Calu3 (cell line): ENCODE results near the gene MTARC2. TPM values are rescaled to one million over a fixed set of nuclear protein-coding genes. Genes with fewer than 3 reads are reported as not detected.
"Not testable (repeated sequence)": the region's sequence is repeated elsewhere in the genome, so short reads cannot be mapped to it uniquely, and the experiment has no call there.

Experiments
- BruUV-seq: library from RNA; stranded (reverse); fragments of 400-500 nt; replicated peaks from 2 replicates; lab custom pipeline; 2021; lab: Mats Ljungman, UMichigan
- CTCF ChIA-PET: fragments of 300-600 bp; sonication (Branson Sonifier 250); formaldehyde crosslinking; loops from one replicate; lab custom pipeline; 2022; ENCODE audit warnings: antibody characterized with exemption; lab: Charles Lee
- DNase-seq: peaks from one replicate; pipeline ENCODE4 v3.0.0; 2022
- H3K27ac Mint-ChIP-seq: one replicate; pipeline ENCODE4 v1.8.0; 2022; ENCODE audit warnings: mixed read lengths; ENCODE audit not compliant: unreplicated experiment
- H3K27me3 Mint-ChIP-seq: one replicate; pipeline ENCODE4 v1.8.0; 2022; ENCODE audit warnings: mixed read lengths; ENCODE audit not compliant: unreplicated experiment
- H3K36me3 Mint-ChIP-seq: one replicate; pipeline ENCODE4 v1.8.0; 2022; ENCODE audit warnings: mild to moderate bottlenecking, moderate library complexity, mixed read lengths; ENCODE audit not compliant: insufficient read depth, unreplicated experiment
- H3K4me1 Mint-ChIP-seq: one replicate; pipeline ENCODE4 v1.8.0; 2022; ENCODE audit warnings: mild to moderate bottlenecking, low read depth, mixed read lengths; ENCODE audit not compliant: unreplicated experiment
- H3K4me3 Mint-ChIP-seq: one replicate; pipeline ENCODE4 v1.8.0; 2022; ENCODE audit warnings: mild to moderate bottlenecking, low read depth, moderate library complexity, mixed read lengths; ENCODE audit not compliant: unreplicated experiment
- H3K9me3 Mint-ChIP-seq: one replicate; pipeline ENCODE4 v1.8.0; 2022; ENCODE audit warnings: low read depth, mixed read lengths; ENCODE audit not compliant: unreplicated experiment
- intact Hi-C: fragments of 100-400 bp; cut with micrococcal nuclease; formaldehyde crosslinking; loops from one replicate; pipeline ENCODE4 v1.10.0; 2022; ENCODE audit not compliant: unreplicated experiment
- total RNA-seq: library from RNA; stranded (reverse); gene quantifications from 2 replicates; pipeline ENCODE4 v1.2.3, GENCODE V29; 2022
- TF ChIP-seq, protein P1 (sequence below): fragments of 200-600 bp; IDR thresholded peaks from one replicate; pipeline ENCODE4 v1.8.0; 2022; ENCODE audit warnings: antibody characterized with exemption; ENCODE audit not compliant: unreplicated experiment

The MTARC2 gene
- total RNA-seq, 1 experiment from 2014 or later: 16.4 TPM

DNA sequence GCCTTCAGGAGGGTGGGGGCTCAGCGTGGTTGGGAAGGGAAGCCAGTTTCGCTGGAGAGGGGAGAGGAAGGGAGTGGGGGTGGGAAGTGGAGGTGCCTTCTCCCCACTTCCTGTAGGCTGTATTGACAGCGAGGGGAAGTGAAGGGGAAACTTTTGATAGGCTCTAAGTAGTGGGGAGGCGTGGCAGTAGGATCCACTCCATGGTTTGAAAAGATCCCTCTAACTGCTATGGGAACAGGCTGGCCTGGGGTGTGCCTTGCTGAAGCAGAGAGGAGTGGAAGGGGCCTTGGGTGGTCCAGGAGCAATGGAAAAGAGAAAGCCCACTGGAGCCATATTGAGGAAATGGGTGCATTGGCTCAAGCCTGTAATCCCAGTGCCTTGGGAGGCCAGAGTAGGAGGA, 37.8 kb upstream of the MTARC2 start:
- H3K27ac Mint-ChIP-seq: no peak overlapping the region
- no peak overlapping the region for H3K4me3 Mint-ChIP-seq
- no TSS peak for BruUV-seq
- CTCF ChIA-PET: no interaction called here
- TF ChIP-seq, protein P1, sequence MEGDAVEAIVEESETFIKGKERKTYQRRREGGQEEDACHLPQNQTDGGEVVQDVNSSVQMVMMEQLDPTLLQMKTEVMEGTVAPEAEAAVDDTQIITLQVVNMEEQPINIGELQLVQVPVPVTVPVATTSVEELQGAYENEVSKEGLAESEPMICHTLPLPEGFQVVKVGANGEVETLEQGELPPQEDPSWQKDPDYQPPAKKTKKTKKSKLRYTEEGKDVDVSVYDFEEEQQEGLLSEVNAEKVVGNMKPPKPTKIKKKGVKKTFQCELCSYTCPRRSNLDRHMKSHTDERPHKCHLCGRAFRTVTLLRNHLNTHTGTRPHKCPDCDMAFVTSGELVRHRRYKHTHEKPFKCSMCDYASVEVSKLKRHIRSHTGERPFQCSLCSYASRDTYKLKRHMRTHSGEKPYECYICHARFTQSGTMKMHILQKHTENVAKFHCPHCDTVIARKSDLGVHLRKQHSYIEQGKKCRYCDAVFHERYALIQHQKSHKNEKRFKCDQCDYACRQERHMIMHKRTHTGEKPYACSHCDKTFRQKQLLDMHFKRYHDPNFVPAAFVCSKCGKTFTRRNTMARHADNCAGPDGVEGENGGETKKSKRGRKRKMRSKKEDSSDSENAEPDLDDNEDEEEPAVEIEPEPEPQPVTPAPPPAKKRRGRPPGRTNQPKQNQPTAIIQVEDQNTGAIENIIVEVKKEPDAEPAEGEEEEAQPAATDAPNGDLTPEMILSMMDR: no peak
- H3K36me3 Mint-ChIP-seq: no peaks in the 10 kb centered on the region
- H3K27me3 Mint-ChIP-seq: no peaks in the 10 kb centered on the region
- DNase-seq: no peak
- intact Hi-C loops: no loop called here
- H3K4me1 Mint-ChIP-seq: no peaks in the 10 kb centered on the region
- H3K9me3 Mint-ChIP-seq: no peaks in the 10 kb centered on the region

- BruUV-seq: no TSS peak
Measured at GRCh38 chr1:220711056-220711809, 36.9 kb upstream of the MTARC2 start.

GRCh38 chr1:220715986-220716385, 32.1 kb upstream of the MTARC2 start:
- H3K27ac Mint-ChIP-seq, intact Hi-C loops, H3K4me1 Mint-ChIP-seq, H3K9me3 Mint-ChIP-seq, BruUV-seq, H3K4me3 Mint-ChIP-seq, CTCF ChIA-PET, H3K36me3 Mint-ChIP-seq, DNase-seq: not testable (repeated sequence)
- peaks cover 14% of the 10 kb centered on the region for H3K27me3 Mint-ChIP-seq

More at GRCh38 chr1:220711056-220711809, 36.9 kb upstream of the MTARC2 start:
- H3K36me3 Mint-ChIP-seq: no peaks in the 10 kb centered on the region
- H3K4me1 Mint-ChIP-seq: no peaks in the 10 kb centered on the region
- DNase-seq: no peak
- H3K9me3 Mint-ChIP-seq: no peaks in the 10 kb centered on the region
- H3K27me3 Mint-ChIP-seq: no peaks in the 10 kb centered on the region
- no peak overlapping the region for H3K27ac Mint-ChIP-seq
- TF ChIP-seq, protein P1: no peak
- intact Hi-C loops: no loop called here
- H3K4me3 Mint-ChIP-seq: no peak overlapping the region
- CTCF ChIA-PET: no interaction called here

- H3K36me3 Mint-ChIP-seq: no peaks in the 10 kb centered on the region
- DNase-seq: no peak
- intact Hi-C loops: no loop called here
- CTCF ChIA-PET: no interaction called here
- H3K27ac Mint-ChIP-seq: no peak overlapping the region
- H3K27me3 Mint-ChIP-seq: peaks cover 14% of the 10 kb centered on the region
- no peaks in the 10 kb centered on the region for H3K4me1 Mint-ChIP-seq
- BruUV-seq: no TSS peak
- TF ChIP-seq, protein P1: no peak
- peaks cover 3% of the 10 kb centered on the region for H3K9me3 Mint-ChIP-seq
- H3K4me3 Mint-ChIP-seq: no peak overlapping the region
Measured at GRCh38 chr1:220717800-220718640, 30.1 kb upstream of the MTARC2 start.

- CTCF ChIA-PET, intact Hi-C loops, H3K4me3 Mint-ChIP-seq, DNase-seq, H3K36me3 Mint-ChIP-seq, BruUV-seq, H3K9me3 Mint-ChIP-seq, H3K4me1 Mint-ChIP-seq, H3K27ac Mint-ChIP-seq: not testable (repeated sequence)
- peaks cover 16% of the 10 kb centered on the region for H3K27me3 Mint-ChIP-seq
Measured at GRCh38 chr1:220721266-220721665, 26.9 kb upstream of the MTARC2 start.
